LNCaP clone FGC (cell line): ENCODE data around the gene OXTR.

Experiments used
- DNase-seq: peaks from one replicate; pipeline ENCODE4 v3.0.0-alpha.2; 2011; ENCODE audit warnings: low read depth
- H3K4me3 ChIP-seq: 2 replicates; pipeline ENCODE4 v1.5.1; 2011; ENCODE audit warnings: mild to moderate bottlenecking, low read depth, low read length, control low read depth
- TF ChIP-seq, protein P1 (sequence below): IDR thresholded peaks from 2 replicates; pipeline ENCODE4 v1.5.1; 2012; ENCODE audit warnings: mild to moderate bottlenecking; ENCODE audit not compliant: control insufficient read depth, insufficient read depth; ENCODE audit errors: extremely low read depth

OXTR gene

DNA sequence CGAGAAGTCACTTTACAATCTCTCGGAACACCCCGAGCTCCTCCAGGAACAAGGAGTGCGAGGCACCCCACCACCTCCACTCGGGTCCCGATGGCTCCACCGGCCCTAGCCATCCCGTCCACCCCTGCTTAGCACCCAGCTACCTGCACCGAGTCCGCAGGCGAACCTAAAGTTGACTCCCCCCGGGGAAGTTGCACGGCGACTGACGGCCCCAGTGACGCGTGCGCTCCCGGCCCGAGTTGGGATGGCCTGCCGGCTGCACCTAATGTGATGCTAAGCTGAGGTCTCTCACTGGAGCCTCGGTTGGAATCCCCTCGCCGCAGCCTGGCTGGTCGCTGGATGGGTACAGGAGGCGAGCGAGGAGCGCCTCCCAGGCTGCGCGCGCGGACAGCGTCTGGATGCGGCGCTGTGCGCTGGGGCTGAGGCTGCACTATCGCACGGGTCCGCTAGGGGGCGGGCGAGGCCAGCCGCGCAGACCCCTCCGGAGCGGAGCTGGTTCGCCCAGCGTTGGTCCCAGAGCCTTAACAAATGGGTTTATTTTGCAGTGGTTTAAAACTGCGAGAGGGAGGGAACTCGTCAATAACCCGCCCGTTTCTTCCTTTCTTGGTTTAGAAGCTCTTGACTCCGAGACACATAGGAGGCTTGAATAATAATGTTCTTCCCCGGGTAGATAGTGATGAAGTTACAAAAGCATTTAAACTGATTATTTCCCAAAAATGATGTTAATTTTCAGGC, at the start of gene OXTR:
OXTR (minus strand) TSS at position 526 of the 735 bp plus-strand sequence. CDS start 1,426 bp downstream, outside the sequence.
- peak within 1 kb of the TSS; percentile 35 for H3K4me3 ChIP-seq
- TF ChIP-seq, protein P1, sequence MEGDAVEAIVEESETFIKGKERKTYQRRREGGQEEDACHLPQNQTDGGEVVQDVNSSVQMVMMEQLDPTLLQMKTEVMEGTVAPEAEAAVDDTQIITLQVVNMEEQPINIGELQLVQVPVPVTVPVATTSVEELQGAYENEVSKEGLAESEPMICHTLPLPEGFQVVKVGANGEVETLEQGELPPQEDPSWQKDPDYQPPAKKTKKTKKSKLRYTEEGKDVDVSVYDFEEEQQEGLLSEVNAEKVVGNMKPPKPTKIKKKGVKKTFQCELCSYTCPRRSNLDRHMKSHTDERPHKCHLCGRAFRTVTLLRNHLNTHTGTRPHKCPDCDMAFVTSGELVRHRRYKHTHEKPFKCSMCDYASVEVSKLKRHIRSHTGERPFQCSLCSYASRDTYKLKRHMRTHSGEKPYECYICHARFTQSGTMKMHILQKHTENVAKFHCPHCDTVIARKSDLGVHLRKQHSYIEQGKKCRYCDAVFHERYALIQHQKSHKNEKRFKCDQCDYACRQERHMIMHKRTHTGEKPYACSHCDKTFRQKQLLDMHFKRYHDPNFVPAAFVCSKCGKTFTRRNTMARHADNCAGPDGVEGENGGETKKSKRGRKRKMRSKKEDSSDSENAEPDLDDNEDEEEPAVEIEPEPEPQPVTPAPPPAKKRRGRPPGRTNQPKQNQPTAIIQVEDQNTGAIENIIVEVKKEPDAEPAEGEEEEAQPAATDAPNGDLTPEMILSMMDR = peak; percentile 99
- no peak for DNase-seq

DNA sequence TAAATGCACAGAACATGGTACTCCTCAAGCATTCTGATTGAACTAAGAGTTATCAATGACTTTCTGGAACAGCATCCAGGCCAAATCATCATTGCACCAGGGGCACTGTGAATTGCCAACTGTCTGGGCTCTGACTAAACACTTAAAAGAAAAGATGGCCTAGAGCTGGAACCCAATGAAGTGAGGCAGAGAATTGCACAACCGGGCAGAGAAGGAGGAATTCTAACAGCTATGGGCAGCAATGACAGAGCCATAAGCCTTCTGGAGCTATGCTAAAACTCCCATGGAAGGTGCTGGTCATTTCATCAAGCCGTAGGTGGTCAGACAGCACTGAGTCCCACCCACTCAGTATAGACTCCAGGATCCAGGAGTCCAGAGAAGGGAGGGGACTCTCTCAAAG, 48.1 kb upstream of the OXTR start:
- no peak for DNase-seq
- TF ChIP-seq, protein P1 = no peak
- no peak overlapping the region for H3K4me3 ChIP-seq

GRCh38 chr3:8816106-8816505, 46.7 kb upstream of the OXTR start:
- no peak overlapping the region for H3K4me3 ChIP-seq
- TF ChIP-seq, protein P1 = no peak
- DNase-seq = no peak

DNA sequence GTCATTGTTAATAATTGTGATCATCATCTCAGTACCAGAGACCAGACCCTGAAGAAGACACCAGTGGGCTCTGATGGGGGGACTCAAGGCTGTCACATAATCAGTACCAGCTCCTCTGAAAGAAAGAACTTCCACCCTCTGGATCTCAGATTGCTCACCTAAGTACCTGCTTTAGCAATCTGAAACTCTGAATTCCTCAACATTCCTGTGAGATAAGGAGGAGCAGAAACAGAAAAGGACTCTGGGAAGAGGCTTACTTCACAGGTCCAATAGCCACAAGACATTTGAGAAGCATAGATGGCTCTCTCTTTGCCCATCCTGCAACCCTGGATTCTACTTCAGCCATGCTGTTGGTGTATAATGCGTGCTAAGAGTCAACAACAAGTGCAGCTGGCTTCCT, 44.0 kb upstream of the OXTR start:
- TF ChIP-seq, protein P1 = no peak
- no peak overlapping the region for H3K4me3 ChIP-seq
- no peak for DNase-seq

DNA sequence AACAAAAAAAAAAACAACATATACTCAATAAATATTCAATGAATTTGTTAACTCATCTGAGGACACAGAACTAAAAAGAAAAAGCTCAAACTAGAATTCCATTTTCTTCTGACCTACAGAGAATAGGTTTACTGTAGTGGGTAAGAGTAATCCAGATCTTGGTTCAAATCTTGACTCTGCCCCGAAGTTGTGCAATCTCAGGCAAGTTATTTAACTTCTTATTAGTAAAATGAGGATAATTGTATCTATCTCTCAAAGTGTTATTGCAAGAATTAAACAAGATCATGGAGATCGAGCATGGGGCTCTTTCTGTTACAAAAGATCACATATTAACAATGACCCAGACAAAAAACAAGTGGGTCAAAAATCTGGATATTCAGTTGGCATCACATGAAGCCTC, 41.1 kb upstream of the OXTR start:
- TF ChIP-seq, protein P1 = no peak
- H3K4me3 ChIP-seq = no peak overlapping the region
- DNase-seq = no peak

DNA sequence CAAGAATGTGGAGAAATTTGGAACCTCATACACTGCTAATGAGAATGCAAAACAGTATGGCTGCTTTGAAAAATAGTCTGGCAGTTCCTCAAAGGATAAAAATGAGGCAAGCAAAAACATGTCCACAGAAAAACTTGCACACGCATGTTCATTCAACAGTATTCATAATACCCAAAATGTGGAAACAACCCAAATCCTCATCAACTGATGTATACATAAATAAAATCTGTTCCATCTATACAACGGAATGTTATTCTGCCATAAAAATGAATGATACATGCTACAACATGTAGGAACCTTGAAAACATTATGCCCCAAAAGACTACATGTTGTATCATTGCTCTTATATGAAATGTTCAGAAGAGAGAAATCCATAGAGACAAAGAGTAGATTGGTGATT, 36.4 kb upstream of the OXTR start:
- no peak for DNase-seq
- no peak overlapping the region for H3K4me3 ChIP-seq
- TF ChIP-seq, protein P1 = no peak

DNA sequence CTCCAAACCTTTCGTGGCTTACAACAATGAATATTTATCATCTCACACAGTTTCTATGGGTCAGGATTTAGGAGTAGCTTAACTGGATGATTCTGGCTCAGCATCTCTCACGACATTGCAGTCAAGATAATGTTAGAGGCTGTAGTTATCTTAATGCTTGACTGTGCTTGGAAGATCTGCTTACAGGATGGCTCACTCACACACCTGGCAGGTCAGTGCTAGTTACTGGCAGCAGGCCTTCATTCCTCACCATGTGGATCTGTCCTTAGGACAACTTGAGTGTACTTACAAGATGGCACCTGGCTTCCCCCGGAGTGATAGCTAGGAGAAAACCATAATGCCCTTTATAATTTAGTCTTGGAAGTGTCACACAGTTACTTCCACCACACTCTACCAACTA, 32.8 kb upstream of the OXTR start:
- TF ChIP-seq, protein P1 = no peak
- DNase-seq = peak; percentile 54
- H3K4me3 ChIP-seq = no peak overlapping the region
